ENCODE results near the gene POLR1B.
A peak's percentile ranks its signal among the peaks of the same experiment; 100 is the strongest.
"Not testable (repeated sequence)": the region's sequence is repeated elsewhere in the genome, so short reads cannot be mapped to it uniquely, and the experiment has no call there.

POLR1B gene

DNA sequence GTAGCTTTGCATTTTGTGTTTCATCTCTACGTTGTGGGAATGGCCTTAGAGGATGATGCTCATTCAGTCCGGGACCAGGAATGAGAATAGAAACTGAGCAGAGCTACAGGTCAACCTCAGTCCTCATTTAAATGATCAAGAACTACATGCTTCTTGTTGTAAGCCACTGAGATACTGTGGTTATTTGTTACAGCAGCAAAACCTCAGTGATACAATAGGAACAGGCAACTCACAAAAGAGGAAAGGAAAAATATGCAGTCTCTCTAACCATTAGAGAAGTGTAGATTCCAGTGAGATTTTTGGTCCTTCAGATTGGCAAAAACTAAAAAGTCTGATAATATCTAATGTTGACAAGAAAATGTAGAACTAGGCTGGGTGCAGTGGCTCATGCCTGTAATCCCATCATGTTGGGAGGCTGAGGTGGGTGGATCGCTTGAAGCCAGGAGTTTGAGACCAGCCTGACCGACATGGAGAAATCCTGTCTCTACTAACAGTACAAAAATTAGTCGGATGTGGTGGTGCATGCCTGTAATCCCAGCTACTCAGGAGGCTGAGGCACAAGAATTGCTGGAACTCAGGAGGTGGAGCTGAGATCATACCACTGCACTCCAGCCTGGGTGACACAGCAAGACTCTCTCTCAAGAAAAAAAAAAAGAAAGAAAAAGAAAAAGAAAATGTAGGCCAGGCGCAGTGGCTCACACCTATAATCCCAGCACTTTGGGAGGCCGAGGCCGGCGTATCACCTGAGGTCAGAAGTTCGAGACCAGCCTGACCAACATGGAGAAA, 55.5 kb downstream of the POLR1B start:
- no peak for DNase-seq (ENCODE audit: low read depth, low spot score)

DNA sequence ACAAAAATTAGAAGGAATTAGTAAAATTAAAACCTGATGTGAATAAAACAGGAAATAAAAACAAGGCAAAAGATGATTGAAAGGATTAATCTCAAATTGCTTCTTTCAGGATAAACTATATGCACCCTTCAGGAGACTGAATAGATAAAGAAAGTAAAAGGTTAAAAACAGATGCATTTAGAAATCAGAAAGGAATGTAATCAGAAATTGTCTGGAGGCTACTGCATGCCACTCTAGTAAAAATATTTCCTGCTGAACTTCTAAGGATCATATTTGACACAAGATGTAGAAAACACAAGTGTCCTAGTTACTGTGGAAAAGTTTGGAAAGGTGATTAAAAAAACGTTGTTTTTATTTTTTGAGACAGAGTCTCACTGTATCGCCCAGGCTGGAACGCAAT, 58.4 kb downstream of the POLR1B start:
- DNase-seq (ENCODE audit: low read depth, low spot score): no peak

DNA sequence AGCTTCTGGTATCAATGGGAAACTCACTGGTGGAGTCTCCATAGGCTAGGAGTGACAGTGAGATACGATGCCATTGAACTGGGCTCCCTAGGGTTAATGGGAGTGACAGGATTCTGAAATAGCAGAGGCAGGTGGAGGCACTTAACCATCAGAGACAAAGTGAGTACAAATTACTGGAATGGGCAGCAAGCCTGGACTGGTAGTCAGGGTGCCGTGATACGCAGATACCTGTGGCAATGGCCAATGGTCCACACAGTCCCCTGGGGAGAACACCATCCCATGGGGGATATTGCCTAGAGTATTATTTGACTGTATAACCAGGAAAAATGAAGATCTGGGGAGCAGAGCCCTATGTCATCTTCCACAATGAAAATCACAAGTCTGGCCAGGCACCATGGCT, 59.5 kb downstream of the POLR1B start:
- DNase-seq (ENCODE audit: low read depth, low spot score): no peak

DNA sequence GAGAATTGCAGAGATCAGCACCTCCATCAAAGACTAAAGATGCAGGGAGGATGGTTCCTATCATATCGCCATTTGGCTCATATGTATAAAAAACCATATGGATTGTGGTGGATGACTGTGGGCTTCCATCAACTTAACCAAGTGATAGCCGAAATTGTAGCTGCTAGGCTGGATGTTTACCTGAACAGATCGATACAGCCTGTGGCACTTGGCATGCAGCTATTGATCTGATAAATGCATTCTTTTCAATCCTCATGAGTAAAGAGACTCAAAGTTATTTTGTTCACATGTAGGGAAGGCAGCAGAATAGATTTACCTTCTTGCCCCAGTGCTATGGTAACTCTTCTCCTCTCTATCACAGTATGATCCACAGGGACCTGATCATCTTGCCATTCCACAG, 60.7 kb downstream of the POLR1B start:
- DNase-seq (ENCODE audit: low read depth, low spot score): no peak

DNA sequence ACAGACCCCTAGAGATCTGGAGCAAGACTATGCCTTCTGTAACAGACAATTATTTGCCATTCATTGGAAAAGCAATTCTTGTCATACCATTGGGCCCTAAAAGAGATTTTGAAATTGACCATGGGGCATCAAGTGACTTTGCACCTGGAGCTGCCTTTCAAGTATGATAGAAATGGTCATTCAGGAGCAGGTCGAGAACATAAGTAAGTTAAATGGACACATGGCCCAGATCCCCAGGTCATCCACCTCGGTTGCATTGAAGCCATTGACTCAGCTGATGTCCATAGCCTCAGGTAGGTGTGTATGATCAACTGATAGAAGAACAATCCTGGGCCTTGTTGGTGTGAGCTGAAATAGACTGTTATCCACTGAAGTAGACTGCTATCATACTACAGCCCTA, 61.5 kb downstream of the POLR1B start:
- no peak for DNase-seq (ENCODE audit: low read depth, low spot score)

DNA sequence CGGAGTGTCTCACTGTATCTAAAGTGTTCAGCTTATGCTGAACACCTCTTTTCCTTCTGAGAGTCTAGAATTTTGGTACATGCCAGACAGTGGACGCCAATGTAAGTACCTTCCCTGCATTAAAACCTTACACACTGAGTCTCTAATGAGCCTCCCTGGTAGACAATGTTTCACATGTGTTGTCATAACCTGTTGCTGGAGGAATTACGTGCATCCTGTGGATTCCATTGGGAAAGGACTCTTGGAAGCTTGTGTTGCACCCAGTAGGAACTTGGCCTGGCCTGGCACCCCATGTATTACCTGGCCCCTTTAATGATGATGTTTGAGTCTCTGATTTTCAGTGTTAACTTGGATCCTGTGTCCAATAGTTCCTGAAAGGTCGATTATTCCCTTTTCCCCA, 62.7 kb downstream of the POLR1B start:
- DNase-seq (ENCODE audit: low read depth, low spot score): no peak

DNA sequence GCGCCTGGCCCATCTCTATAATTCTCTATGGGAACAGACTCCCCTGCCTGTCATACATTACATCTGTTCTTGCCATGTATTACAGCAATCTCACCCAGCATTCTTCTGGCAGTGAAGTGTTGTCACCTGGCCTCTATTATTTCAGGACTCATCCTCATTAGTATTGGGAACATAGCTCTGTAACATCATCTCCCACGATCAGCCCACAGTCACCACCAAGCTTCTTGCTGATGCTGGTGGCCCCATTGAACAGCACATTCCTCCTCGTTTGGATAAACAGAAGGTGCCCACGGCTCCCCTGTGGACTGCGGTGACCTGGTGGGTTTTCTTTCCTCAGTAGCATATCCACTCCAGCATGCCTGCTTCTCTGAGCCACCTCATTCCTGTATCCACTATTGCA, 63.7 kb downstream of the POLR1B start:
- no peak for DNase-seq (ENCODE audit: low read depth, low spot score)

DNA sequence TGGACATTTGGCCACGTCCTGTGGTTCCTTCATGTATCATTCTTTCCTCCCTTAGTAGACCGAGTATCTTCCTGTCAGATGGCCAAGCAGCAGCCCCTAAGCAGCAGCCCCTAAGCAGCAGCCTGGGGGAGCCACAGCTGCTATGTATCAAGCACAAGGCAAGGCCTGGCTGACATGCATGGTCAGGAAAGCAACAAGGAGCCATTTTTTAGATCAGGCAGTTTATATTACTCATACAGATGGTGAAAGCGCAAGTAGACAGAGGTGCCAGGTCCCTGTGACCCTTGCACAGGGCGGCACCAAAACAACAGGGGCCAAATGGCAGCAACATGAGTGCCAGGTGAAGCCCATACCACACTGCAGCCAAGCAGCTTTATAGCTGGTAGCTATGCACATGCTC, 64.3 kb downstream of the POLR1B start:
- DNase-seq (ENCODE audit: low read depth, low spot score): no peak

DNA sequence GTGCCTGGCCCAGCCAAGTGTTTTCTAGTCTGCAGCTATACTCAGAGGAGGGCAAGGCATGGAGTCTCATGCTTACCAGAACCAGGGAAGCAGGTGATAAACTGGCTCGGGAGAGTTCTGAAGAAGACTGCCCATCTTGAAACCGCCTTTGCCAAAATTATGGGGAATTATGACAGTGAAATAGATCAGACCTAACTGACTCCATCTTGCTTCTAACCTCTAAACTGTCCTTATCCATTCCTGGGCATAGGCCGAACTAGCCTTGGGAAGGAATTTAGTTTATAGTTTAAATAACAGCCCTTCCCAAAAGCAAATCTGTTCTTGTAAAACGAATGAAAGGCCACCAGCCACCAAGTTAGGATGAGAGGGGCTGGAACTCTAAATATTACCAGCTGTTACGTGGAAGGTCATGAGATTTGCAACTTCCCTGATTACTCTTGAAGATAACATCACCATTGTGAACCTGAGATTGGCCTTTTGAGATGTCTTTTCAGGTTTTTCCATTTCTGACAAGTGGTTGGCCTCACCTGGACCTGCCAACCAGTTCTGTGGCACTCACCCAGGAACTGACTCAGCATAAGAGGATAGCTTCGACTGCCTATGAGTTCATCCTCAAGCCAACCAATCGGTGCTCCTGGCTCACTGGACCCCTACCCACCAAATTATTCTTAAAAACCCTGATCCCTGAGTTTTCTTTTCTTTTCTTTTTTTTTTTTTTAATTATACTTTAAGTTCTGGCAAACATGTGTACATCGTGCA, 65.6 kb downstream of the POLR1B start:
- no peak for DNase-seq (ENCODE audit: low read depth, low spot score)

DNA sequence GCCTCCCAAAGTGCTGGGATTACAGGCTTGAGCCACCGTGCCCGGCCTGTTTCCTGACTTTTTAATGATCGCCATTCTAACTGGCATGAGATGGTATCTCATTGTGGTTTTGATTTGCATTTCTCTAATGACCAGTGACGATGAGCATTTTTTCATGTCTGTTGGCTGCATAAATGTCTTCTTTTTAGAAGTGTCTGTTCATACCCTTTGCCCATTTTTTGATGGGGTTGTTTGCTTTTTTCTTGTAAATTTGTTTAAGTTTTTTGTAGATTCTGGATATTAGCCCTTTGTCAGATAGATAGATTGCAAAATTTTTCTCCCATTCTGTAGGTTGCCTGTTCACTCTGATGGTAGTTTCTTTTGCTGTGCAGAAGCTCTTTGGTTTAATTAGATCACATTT, 67.1 kb downstream of the POLR1B start:
- not testable (repeated sequence) for DNase-seq (ENCODE audit: low read depth, low spot score)

DNA sequence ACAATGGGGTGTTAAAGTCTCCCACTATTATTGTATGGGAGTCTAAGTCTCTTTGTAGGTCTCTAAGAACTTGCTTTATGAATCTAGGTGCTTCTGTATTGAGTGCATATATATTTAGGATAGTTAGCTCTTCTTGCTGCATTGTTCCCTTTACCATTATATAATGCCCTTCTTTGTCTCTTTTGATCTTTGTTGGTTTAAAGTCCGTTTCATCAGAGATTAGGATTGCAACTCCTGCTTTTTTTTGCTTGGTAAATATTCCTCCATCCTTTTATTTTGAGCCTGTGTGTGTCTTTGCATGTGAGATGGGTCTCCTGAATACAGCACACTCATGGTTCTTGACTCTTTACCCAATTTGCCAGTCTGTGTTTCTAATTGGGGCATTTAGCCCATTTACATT, 70.0 kb downstream of the POLR1B start:
- not testable (repeated sequence) for DNase-seq (ENCODE audit: low read depth, low spot score)

DNA sequence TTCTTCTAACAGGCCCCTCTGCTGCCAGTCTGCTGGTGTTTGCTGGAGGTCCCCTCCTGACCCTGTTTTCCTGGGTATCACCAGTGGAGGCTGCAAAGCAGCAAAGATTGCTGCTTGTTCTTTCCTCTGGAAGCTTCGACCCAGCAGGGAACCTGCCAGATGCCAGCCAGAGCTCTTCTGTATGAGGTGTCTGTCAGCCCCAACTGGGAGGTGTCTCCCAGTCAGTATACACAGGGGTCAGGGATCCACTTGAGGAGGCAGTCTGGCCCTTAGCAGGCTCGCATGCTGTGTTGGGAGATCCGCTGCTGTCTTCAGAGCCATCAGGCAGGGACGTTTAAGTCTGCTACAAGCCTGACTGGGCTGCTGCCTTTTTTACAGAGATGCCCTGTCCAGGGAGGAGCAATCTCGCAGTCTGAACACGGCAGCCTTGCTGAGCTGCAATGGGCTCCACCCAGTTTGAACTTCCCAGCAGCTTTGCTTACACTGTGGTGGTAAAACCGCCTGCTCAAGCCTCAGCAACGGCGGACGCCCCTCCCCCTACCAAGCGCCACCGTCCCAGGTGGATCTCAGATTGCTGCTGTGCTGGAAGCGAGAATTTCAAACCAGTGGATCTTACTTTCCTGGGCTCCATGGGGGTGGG, 72.1 kb downstream of the POLR1B start:
- DNase-seq (ENCODE audit: low read depth, low spot score): no peak

DNA sequence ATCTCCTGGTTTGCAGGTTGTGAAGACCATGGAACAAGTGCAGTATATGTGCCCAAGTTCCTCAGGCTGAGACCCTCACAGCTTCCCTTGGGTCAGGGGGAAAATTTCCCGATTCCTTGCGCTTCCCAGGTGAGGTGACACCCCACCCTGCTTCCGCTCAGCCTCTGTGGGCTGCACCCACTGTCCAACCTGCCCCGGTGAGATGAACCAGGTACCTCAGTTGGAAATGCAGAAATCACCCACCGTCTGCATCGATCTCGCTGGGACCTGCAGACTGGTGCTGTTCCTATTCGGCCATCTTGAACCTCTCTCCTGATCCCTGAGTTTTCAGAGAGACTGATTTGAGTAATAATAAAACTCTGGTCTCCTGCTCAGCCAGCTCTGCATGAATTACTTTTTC, 72.8 kb downstream of the POLR1B start:
- no peak for DNase-seq (ENCODE audit: low read depth, low spot score)

DNA sequence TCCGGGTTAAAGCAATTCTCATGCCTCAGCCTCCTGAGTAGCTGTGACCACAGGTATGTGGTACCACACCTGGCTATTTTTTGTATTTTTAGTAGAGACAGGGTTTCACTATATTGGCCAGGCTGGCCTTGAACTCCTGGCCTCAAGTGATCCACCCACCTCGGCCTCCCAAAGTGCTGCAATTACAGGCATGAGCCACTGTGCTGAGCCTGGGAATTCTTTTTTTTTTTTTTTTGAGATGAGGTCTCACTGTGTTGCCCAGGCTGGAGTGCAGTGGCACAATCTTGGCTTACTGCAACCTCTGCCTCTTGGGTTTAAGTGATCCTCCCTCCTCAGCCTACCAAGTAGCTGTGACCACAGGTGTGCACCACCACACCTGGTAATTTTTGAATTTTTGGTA, 73.5 kb downstream of the POLR1B start:
- DNase-seq (ENCODE audit: low read depth, low spot score): not testable (repeated sequence)

DNA sequence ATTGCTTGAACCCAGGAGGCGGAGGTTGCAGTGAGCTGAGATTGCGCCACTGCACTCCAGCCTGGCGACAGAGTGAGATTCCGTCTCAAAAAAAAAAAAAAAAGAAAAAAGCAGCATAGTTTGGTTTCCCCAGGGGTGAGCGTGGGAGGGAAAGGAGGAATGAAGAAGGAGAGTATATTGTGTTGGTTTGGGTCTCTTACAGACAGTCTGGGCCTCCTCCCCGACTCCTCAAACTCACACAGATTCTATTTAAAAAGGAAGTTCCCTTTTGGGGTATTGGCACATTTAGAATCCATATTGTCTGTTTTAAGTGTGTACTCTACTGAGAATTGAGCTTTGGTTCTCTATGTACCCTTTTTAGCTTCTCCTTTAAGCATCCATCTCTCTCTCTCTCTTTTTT, 76.1 kb downstream of the POLR1B start:
- no peak for DNase-seq (ENCODE audit: low read depth, low spot score)

DNA sequence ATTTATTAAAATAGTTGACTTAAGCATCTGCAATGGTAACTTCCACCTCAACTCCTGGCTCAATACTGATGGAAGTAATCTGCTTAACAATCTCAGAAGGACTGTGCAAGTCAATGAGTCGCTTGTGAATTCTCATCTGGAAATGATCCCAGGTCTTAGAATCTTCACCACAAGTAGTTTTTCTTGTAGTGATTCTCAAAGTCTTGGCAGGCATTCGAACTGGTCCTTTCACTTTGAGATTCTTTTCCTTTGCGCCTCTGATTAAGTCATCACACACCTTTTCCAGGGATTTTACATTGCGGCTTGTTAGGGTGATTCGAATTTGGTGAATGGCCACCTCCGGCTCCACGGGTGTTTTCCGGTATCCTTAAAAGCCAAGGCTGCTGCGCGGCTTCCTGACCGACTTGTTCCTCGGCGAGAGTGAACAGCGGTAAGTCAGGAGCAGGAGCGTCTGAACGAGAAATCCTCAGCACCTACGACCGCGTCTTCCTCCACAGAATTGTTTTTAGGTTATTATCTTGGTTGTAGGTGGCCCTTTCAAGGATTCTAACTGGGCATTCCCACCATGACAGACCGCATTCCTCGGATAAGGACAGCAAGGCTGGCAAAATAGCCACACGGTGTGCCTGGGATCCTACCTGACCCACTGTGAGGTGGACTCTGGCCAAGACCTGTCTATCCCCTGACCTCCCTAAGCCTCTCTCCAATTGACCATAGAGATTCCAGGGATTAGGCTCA, 79.7 kb downstream of the POLR1B start:
- no peak for DNase-seq (ENCODE audit: low read depth, low spot score)

DNA sequence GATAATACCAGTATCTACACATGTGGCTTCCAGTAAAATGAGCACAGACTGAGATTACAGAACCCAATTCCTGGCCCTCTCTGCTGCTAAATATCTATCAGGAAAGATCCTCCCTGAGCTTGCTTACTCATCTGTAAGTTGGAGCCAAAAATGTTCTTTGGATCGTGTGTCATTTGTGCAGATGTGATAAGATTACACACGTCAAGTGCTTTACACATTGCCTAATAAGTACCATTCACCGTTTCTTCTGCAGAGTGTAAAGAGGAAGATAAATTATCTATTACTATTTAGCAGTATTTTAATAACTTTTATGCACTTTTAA, 80.2 kb downstream of the POLR1B start:
- DNase-seq (ENCODE audit: low read depth, low spot score): no peak

DNA sequence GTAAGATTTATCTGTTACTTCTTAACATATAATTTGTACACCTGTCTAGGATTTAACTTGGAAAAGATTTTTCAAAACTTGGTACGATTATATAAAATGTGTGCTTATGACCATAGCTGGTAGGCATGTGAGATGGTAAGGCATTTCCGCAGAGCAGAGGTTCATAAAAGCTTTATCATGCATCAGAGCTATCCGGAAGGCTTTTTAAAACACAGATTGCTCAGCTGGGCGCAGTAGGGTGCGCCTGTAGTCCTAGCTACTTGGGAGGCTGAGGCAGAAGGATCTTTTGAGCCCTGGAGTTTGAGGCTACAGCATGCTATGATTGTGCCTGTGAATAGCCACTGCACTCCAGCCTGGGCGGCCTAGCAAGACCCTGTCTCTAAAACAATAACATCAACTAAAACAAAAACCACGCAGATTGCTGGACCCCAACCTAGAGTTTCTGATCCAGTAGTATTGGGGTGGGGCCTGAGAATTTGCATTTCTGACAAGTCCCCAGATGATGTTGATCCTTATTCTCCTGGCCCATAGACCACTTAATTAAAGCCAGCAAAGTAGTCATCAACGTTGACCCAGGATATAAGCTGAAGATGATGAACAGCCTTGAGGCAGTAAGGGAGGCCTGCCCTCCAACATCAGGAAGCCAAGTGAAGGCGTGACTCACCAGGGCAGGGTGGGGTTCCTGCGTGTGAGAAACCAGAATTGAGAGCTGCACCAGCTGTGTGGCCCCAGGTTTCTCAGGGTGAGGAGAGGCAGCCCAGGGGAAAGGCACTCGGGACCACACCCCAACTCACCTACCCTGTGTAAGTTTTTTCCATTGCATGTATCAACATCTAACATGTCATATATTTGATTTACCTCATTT, 81.9 kb downstream of the POLR1B start:
- peak; percentile 38 for DNase-seq (ENCODE audit: low read depth, low spot score)

DNA sequence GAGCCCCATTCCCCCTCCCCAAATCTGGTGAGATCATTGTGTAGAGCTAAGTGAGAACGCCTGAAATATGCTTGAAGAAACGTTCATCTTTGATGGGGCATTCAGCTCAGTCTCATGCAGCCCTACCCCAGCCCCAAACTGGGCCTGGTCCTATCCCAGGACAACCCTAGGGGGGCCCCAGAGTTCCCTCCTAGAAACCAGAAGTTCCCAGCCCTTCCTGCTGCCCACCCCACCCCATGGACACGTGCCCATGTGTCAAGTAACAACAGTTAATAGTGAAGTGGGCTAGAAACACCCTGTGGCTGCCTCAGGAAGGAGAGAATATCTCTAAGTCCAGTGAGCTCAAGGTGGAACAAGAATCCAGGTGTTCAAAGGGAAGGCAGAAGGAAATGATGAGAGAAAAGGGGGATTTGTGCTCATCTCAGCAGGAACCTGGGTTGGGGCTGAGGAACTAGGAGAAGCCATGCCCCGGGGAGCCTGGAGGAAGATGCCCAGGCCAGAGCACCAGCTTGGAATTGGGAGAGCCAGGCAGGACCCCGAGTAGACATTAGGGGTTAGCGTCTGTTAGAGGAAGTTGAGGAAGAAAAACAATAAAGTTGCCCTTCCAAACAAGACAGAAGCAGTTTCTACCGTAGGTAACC, 83.3 kb downstream of the POLR1B start:
- no peak for DNase-seq (ENCODE audit: low read depth, low spot score)

DNA sequence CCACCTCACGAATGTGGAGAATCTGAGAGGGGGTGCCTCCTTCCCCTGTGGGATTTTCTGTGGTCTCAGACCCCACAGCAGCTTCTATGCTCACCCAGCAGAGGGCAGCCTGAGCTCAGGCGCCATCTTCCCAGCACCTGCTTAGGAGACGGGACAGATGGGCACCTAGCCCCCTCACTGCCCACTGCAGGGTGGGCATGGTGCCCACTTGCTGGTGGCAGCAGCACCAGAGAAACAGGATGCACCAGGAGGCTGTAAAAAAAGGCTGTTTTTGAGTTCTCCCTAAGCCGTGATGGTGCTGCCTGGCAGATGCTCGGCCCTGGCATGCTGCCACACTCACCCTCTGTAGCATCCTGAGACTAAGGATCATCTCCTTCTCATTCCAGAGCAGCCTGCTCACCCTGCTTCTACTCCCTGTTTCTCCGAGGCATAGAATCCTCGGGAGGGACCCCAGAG, 84.4 kb downstream of the POLR1B start:
- peak; percentile 21 for DNase-seq (ENCODE audit: low read depth, low spot score)

All from activated naive CD8-positive, alpha-beta T cell treated with anti-CD3 and anti-CD28 coated beads, Interleukin-2, amount 50 U/mL, for 16 hours (primary cell).